Tibial artery (tissue), 4 donors: ENCODE measurements around the gene TNFSF18.

Source experiments
- DNase-seq, 2 donors: peaks; one replicate each; pipeline ENCODE4 v3.0.0-alpha.2; 2019
- H3K27ac ChIP-seq, 2 donors: fragments of 200-600 bp; sonication (generic) in 1 of 2; 1 replicate in 1 of 2; 2 replicates in 1 of 2; pipeline ENCODE4 v1.5.1; 2018 to 2019; ENCODE audit warnings: mild to moderate bottlenecking in 1 of 2
- H3K27me3 ChIP-seq, 2 donors: fragments of 200-600 bp; sonication (generic) in 1 of 2; one replicate each; pipeline versions ENCODE4 v1.5.1 to v1.6.0; 2016 to 2019
- H3K36me3 ChIP-seq, 3 donors: fragments of 200-600 bp; sonication (generic) in 2 of 3; one replicate each; pipeline ENCODE4 v1.5.1; 2016 to 2019; ENCODE audit warnings: mild to moderate bottlenecking in 2 of 3
- H3K4me1 ChIP-seq, 4 donors: fragments of 200-600 bp; sonication (generic) in 2 of 4; 1 replicate in 3 of 4; 2 replicates in 1 of 4; pipeline ENCODE4 v1.5.1; 2016 to 2019
- H3K4me3 ChIP-seq, 2 donors: fragments of 200-600 bp; sonication (generic) in 1 of 2; 1 replicate in 1 of 2; 2 replicates in 1 of 2; pipeline ENCODE4 v1.5.1; 2018 to 2019; ENCODE audit warnings: mild to moderate bottlenecking in 2 of 2
- H3K9me3 ChIP-seq, 3 donors: fragments of 200-600 bp; sonication (generic) in 1 of 3; one replicate each; pipeline ENCODE4 v1.5.1; 2016 to 2019
- CTCF ChIP-seq, 2 experiments: fragments of 200-600 bp in 1 of 2; fragments of 450-650 bp in 1 of 2; IDR thresholded peaks; one replicate each; pipeline ENCODE4 v1.5.1; 2017 to 2019; ENCODE audit warnings: antibody characterized with exemption in 2 of 2, mild to moderate bottlenecking in 1 of 2, moderate library complexity in 1 of 2
- intact Hi-C: fragments of 100-400 bp; cut with DNase I; formaldehyde crosslinking; loops from one replicate; pipeline ENCODE4 v1.15.0; 2023; ENCODE audit warnings: low total_unique reads

The TNFSF18 gene

GRCh38 chr1:173039626-173040025 lies 11.1 kb downstream of the TNFSF18 start:
- H3K4me3 ChIP-seq: no peak overlapping the region
- DNase-seq: no peak
- no peaks in the 10 kb centered on the region for H3K36me3 ChIP-seq
- no peak for TF ChIP-seq CTCF (IDR thresholded peaks at IDR 0.05)
- no peaks in the 10 kb centered on the region for H3K4me1 ChIP-seq
- intact Hi-C loops: no loop called here
- H3K27me3 ChIP-seq: no peaks in the 10 kb centered on the region
- no peak overlapping the region for H3K27ac ChIP-seq
- H3K9me3 ChIP-seq: no peaks in the 10 kb centered on the region

DNA sequence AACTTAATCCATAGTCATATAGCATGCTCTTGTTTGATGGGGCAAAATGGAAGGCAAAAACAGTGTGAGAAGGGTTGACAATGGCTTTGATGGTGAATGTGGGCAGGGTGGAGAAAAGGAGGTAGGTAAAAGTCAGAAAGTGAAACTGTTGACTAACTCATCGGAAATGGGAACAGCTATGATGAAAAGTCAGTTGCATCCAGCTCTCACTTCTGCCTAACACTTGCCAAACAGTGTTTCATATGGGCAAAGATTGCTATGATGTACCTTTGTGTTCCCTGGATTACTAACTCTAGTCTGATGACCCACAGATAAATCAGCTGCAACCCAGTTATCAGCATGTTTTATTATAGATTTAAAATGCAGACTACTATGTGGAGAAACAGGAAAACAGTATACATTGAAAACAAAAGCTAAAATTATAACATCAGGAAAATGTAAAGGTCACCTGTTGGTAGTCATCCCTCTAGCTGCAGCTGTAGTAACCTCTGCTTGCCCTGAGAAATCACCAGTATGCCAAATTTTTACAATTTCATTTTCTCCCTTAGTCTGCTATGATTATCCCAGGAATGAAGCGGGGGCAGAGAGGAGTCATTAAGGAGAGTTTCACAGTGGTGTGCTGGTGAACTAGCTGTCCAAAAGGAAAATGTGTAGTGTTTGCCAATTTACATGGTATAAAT lies 11.7 kb downstream of the TNFSF18 start:
- intact Hi-C loops: no loop called here
- no peaks in the 10 kb centered on the region for H3K36me3 ChIP-seq
- DNase-seq: no peak
- no peaks in the 10 kb centered on the region for H3K9me3 ChIP-seq
- H3K4me1 ChIP-seq: no peaks in the 10 kb centered on the region
- no peak for TF ChIP-seq CTCF (IDR thresholded peaks at IDR 0.05)
- H3K4me3 ChIP-seq: no peak overlapping the region
- H3K27ac ChIP-seq: no peak overlapping the region
- no peaks in the 10 kb centered on the region for H3K27me3 ChIP-seq

DNA sequence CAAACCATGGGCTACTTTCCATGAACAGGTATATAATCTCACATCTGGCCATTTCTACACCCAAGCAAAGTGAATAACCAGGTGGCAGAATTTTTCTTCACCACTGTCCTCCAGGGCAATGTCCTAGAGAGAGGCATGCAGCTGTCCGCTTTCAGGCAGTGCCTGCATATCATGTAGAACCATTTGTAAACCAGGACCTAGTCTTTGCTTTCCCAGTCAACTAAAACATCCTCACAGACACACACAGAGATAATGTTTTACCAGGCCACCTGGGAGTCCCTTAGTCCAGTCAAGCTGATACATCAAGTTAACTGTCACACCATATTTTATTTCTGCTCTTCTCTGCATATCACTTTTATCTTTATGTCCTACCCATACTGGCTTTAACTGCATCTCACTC lies 26.2 kb downstream of the TNFSF18 start:
- H3K4me3 ChIP-seq: no peak overlapping the region
- no peaks in the 10 kb centered on the region for H3K9me3 ChIP-seq
- no peak for DNase-seq
- no peak for TF ChIP-seq CTCF (IDR thresholded peaks at IDR 0.05)
- no peaks in the 10 kb centered on the region for H3K27me3 ChIP-seq
- no peaks in the 10 kb centered on the region for H3K36me3 ChIP-seq
- no peak overlapping the region for H3K27ac ChIP-seq
- no peaks in the 10 kb centered on the region for H3K4me1 ChIP-seq
- intact Hi-C loops: no loop called here

DNA sequence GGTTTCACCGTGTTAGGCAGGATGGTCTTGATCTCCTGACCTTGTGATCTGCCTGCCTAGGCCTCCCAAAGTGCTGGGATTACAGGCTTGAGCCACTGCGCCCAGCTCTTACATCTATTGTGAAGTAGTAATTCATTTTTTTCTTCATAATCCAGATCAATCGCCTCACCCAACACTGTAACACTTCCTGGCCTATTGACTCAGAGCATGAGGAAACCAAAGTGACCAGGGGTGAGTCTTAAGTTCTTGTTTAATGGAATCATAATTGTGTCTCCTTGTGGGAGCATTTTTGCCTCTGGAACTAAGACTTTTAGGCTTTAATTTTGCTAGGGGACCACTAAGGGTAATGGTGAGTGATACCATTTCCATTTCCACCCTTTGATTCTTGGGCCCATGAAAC lies 27.4 kb downstream of the TNFSF18 start:
- no peak overlapping the region for H3K27ac ChIP-seq
- no peak overlapping the region for H3K4me3 ChIP-seq
- H3K9me3 ChIP-seq: no peaks in the 10 kb centered on the region
- no peaks in the 10 kb centered on the region for H3K36me3 ChIP-seq
- no peaks in the 10 kb centered on the region for H3K27me3 ChIP-seq
- TF ChIP-seq CTCF (IDR thresholded peaks at IDR 0.05): no peak
- intact Hi-C loops: no loop called here
- DNase-seq: no peak
- H3K4me1 ChIP-seq: no peaks in the 10 kb centered on the region

DNA sequence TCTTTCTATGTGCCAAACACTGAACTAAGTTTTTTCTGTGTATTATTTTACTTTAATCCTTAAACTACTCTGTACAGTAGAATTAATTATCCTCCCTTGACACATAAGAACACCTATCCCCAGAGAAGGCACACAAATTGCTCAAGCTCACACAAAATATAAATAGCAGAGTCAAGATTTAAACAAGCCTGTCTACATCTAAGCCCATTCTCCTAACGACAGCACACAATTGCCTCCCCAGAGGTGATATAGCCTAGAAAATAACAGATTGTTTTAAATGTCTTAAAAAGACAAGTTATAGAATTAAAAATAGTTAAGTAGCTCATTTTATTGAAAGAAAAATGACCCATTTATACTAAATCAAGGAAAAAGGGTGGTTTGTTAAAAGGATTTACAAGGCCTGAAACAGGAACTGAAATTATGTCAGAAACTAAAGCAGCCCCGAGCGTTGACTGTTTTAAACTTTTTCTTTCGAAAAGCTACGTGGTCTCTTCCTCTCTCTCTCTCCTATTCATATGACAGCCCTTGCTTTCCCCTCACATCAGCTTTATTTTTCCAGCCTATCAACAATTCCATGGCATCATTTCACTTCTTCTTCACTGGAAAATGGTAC lies 30.5 kb downstream of the TNFSF18 start:
- TF ChIP-seq CTCF (IDR thresholded peaks at IDR 0.05): no peak
- no peak for DNase-seq
- no peaks in the 10 kb centered on the region for H3K9me3 ChIP-seq
- H3K36me3 ChIP-seq: no peaks in the 10 kb centered on the region
- no peak overlapping the region for H3K27ac ChIP-seq
- H3K27me3 ChIP-seq: no peaks in the 10 kb centered on the region
- intact Hi-C loops: no loop called here
- H3K4me1 ChIP-seq: peaks cover 0 to under 1% (median 0%) of the 10 kb centered on the region in 4 donors
- no peak overlapping the region for H3K4me3 ChIP-seq
